NCI-H460 (cell line): ENCODE data around the gene ZNF492. TPM values are rescaled to one million over a fixed set of nuclear protein-coding genes. Genes with fewer than 3 reads are reported as not detected.
"Not testable (repeated sequence)": the region's sequence is repeated elsewhere in the genome, so short reads cannot be mapped to it uniquely, and the experiment has no call there.

Experiments used
- DNase-seq: peaks from one replicate; pipeline ENCODE4 v3.0.0-alpha.2; 2016; ENCODE audit warnings: low read depth; ENCODE audit errors: extremely low read depth
- polyA plus RNA-seq: library from polyadenylated mRNA; depleted of rRNA; stranded (reverse); fragments of >200 nt; gene quantifications from 2 replicates; pipeline ENCODE4 v1.2.3, GENCODE V29; 2014; cell fraction: nucleus; rRNA removed
- total RNA-seq: library from RNA; depleted of rRNA; stranded (reverse); fragments of >200 nt; shearing (Covaris generic); gene quantifications from 2 replicates; pipeline ENCODE4 v1.2.3, GENCODE V29; 2014; rRNA removed

Gene ZNF492
- total RNA-seq: not detected in 2 replicates
- polyA plus RNA-seq: not detected in 2 replicates

DNA sequence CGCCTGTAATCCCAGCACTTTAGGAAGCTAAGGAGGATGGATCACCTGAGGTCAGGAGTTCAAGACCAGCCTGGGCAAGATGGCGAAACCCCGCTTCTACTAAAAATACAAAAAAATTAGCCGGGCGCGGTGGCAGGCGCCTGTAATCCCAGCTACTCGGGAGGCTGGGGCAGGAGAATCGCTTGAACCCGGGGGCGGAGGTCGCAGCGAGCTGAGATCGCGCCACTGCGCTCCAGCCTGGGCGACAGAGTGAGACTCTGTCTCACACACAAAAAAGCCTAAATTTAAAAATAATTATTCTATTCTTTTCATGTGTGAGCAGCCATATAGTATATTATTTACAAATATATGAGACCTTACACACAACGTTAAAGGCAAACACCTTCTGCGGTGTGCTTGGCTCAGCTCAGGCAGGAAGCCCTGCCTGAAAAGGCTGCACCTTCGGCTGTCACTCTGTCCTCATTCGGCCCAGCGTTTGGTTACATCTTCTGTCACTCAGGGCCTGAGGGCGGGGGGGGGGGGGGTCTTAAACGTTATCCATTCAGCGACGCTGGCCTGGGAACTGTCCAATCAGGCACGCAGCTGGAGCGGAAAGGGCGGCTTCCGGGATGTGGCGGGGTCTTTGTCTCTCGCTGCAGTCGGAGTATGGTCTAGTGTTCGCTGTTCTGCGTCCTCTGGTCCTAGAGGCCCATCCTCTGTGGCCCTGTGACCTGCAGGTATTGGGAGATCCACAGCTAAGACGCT is at the start of gene ZNF492:
Gene ZNF492 (plus strand): TSS at position 619 of the 744 bp plus-strand sequence. CDS start 19,076 bp downstream, outside the sequence.
- not testable (repeated sequence) for DNase-seq

DNA sequence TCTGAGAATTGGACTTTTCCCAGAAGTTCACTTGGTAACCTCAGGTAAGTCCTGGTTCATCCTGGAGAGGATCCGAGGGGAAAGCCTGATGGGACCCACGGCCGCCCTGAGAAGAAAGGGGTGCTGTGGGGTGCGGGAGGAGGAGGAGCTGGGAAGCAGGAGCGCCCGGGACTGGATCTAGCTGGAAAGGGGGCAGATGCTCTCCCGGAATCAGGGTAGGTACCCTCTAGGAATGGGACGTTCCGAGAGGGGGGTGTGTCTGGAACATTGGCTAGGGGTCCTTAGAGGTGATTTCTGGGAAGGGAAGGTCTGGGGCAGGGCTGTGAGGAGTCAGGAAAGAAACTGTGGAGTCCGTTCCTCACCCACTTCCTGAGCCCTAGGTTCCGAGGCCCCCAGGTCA is 38.7 kb upstream of the ZNF492 start:
- DNase-seq: no peak

DNA sequence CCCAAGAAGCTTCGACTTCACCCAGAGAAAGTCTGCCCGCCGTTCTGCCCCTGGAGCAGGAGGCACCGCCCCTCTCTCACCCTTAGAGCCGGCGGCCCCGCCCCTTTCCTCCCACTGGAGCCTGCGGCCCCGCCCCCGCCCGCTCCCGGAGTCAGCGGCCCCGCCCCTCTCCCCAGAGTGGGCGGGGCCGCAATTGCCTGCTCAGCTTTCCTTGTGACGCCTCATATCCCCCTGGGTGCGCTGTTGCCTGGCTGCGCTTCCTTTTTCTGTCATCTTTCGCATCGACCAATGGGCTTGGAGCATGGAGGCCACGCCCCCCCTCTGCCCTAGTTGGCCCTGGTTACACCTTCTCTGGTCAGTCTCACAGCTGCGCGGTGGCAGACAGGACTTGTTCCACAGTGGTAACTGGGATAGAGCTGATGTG is 38.2 kb upstream of the ZNF492 start:
- no peak for DNase-seq

DNA sequence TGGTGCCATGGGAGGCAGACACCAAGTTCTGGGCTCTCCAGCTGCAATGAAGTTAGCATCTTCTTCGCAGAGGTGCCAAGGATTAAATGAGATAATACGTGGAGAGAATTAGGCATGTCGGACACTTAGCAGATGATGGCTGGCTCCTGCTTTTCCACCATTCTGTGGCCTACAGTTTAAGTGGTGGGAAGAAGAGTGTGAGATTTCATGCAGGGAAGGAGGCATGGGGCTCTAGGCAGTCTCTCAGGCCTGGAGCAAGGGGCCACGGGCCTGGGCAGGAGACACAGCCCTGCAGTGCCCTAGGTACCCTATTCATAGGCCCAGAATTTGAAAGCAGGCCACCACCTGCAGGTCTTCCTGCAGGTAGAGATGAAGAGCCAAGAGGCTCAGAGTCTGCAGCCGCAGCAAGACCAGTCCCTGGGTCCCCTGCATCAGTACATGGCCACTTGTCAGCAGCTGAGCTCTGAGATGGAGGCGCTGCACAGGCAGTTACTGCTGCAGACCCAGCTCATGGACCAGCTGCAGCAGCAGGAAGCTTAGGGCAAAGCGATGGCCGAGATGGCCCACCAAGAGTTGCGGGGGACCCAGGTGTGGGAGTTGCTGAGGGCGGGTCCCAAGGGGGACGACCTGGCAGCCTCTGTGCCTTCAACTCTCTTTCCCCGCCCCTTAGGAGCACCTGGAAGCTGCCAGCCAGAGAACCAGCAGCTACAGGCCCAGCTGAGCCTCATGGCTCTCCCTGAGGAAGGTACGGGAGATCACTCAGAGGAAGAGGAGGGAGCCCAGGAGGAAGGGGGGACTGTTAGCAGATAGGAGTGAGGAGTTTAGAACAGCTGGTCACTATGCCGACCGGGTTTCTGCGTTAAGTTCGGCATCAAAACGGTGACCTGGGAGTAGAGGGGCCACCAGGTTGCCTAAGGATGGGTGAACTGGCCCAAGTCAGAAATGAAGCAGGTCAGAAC is 33.2 kb upstream of the ZNF492 start:
- no peak for DNase-seq

DNA sequence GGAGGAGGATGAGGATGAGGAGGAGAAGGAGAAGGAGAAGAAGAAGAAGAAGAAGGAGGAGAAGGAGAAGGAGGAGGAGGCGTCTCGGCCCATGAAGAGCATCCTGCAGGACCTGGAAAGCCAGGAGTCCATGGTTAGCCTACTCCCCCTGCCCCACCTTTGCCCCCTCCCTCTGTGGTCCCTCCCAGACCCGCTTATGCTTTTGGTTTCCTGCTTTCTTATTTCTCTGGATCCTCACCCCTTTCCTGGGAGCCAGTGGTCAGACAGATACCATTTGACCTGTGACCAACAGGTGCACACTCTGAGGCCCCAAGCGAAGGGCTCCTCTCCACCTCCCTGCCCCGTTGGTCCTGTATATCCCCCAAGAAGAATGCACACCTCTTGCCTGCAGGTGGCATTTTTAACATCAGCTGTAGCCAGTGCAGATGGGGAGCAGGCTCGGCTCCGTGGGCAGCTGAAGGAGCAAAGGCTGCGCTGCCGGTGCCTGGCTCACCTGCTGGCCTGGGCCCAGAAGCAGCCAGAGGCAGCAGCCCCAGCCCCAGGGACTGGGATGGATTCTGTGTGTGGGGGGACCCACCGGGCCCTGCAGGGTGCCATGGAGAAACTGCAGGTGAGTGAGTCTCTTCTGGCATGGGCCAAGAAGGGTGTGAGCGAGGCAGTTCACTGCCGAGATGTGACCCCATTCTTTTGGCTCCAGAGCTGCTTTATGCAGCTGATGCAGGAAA is 32.1 kb upstream of the ZNF492 start:
- DNase-seq: no peak

DNA sequence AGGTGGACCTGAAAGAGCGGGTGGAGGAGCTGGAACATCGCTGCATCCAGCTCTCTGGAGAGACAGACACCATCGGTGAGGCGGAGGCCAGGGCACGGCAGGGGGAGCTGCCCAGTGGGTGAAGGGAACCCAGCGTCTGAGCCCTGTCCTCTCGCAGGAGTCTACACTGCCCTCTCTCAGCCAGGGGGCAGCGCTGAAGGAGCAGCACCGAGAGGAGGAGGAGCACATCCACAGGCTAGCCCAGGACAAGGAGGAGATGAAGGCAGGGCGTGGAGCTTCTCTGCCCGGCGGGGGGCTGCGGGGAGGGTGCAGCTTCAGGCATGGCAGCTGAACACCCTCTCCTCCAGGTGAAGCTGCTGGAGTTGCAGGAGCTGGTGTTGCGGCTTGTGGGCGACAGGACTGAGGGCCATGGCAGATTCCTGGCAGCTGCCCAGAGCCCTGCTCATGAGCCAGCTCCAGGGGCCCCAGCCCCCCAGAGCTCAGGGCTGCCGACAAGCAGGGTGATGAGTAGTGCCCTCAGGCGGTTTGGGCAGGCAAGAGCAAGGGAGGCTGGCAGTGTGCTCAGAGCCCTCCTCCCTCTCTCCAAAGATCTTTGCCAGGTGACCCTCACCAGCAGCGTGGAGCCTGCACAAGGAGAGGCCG is 31.4 kb upstream of the ZNF492 start:
- DNase-seq: no peak

DNA sequence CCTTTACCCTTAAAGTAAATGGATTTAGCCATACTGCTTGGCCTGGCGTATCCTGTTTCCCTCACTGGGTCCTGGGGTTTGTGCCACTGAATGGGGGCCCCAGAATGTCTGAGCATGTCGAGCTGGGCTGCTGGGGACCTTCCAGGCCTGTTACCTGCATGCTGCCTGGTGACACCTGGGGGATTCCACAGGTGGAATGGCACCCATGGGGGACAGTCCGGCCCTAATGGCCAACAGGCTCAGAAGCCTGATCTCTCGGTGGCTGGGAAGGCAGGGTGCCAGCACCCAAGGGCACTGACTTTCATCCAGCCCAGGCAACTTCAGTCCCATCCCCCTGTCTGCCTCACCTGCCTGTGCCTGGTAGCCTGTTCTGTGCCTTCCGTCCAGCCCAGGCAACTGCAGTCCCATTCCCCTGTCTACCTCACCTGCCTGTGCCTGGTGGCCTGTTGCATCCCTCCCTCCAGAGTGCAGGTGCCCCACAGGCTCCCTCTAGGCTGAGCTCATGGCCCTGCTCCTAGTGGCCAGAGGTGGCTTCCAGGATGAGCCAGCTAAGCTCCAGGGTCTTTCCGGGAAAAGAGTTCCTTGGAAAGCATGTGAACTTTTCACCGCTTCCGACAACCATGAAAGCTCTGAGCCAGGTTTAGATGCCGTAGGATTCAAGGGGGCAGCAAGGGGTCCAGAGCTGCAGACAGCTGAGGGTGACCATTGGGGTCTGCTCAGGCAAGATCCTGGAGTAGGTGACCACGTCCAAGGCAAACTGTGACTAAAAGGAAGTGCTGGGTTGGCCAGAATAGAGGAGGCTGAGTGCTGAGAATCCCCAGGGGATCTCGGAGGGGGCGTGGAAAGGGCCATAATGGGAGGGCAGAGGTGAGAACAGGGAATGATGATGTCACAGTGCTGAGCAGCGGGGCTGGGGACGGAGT is 30.3 kb upstream of the ZNF492 start:
- DNase-seq: no peak

DNA sequence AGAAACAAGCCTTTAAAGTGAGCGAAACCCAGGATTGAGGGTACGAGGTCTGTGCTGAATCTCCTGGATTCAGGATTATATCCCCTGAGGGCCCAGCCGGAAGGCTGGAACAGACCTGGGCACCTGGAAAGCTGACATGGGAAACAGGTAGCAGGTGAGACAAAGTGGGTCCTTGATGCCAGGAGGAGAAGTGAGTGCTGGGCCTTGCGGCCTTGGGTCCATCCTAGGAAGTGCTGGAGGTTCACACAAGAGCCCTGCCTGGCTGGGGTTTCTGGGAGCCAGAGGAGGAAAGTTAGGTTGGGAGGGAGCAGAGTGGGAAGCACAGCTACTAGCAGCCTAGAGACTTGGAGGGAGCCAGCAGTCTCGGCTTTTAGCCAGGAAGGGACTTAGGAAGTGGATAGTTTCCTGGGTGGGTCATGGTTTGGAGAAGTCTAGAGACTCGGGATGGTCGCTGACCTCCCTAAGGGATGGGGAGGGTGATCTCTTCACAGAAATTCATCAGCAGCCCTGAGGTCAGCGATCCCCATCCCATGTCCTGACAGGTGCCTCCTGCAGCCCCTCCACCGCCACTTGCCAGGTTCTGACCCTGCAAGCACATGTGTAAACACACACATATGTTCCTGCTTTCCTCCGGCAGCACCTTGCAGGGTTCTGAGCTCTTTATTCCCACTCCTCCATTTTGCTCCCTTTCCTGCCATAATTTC is 29.4 kb upstream of the ZNF492 start:
- DNase-seq: no peak

DNA sequence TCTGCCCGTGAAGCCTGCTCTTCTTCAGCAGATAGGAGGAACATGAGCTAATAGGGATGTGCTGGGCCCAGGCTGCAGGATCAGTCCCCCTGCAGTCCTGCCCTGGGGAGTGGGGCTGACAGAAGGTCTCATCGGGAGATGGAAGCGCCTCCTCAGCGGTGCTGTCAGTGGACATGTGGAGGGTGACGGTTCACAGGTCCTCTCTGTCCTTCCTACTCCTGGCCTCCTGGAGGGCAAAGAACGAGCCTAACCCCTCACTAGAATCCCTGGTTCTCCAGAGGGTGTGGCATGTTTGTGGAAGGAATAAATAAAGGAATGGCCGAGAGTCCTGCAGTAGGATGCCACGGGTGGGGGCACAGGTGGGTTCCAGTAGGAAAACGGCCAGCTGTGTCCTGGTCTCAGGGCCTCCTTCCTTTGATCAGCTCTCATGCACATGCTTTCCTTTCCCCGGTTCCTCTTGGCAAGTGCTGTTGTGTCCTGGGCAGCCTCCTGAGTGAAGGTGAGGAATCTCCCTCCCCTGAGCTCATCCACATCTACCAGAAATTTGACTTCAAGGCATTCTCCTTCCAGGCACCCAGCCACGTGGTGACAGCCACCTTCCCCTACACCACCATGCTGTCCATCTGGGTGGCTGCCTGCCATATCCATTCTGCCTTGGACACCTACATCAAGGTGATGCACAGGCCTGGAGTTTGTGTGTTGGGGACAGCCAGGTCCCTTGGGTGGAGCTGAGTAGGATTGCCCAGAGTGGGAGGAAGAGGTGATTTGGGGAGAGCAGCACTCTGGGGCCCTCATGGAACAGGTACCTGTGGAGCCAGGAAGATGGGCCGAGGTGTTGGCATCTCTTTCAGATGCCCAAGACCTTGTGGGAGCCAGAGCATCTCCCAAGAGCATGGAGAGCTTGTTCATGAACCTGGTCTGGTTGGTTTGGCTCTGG is 28.6 kb upstream of the ZNF492 start:
- no peak for DNase-seq

DNA sequence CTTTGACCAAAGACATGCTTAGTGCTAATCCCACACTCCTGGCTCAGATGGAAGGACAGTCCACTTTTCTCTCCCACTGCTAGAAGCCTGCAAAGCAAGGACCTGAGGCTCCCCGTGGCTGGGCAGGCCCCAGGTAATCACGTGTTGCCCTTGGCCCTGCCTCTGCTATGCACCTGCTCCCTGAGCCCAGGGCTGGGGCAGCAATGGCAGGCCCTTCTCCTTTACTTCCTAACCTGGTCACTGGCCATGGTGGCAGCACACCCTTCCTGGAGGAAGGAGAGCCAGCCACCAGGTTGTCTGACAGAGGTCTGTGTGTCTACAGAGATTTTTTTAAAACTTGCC is 27.9 kb upstream of the ZNF492 start:
- no peak for DNase-seq

DNA sequence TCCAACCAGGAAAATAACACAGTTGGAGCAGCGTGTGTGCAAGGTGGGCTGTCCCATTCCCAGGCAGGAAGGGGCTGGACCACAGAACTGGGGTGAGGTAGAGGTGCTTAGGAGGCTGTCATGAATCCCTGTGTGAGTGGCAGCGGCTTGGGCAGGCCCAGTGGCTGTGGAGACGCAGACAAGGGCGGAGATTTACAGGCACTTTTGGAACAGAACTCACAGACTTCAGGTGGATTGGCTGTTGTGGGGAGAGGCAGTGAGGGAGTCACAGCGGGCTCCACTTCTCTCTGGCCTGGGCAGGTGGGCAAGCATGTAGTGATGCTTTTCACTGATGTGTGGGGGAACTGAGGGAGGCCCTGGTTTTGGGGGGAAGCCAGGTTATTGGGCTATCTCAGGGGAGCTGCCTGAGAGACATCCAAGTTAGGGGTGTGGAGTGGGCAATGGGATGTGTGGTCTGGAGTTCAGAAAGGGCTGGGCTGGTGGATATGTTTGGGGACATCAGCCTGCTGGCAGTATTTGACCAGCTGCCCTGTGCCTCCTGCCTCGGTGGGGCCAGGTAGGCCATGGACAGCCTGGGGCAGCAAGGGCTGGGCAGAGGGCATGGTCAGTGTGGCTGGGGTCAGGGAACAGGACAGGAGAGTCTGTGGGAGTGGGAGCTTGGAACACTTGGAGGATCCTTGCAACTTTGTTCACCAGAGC is 27.0 kb upstream of the ZNF492 start:
- DNase-seq: no peak

DNA sequence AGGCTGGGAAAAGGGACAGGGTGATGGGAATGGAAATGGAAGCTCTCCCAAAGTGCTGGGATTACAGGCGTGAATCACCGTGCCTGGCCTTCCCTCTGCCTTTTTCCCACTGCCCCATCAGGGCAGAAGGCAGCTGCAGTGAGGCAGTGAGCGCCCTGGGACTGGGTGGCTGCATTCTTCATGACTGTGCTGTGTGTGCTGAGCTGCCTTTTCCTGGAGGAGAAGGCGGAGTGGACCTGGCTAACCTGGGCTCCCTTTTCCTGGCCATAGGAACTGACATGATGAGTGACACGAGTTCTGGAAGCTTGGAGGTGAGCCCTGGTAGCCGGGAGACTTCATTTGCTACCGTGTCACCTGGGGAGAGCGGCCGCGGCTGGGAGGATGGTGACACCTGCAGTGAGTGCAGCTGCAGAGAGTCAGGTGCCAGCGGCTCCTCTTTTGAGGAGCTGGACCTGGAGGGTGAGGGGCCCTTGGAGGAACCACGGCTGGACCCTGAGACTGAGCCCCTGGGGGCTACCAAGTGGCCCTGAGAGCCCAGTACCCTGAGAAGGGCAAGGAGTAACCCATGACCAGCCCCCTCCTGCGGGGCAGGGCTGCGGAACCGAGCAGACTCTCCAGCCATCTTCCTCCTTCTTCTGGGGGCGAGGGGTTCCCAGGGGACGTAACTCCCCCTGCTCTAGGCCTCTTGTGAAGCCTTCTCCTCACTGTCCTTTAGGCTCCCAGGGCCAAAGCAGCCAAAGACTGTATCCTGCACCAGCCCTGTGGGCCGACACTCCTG is 26.3 kb upstream of the ZNF492 start:
- no peak for DNase-seq

DNA sequence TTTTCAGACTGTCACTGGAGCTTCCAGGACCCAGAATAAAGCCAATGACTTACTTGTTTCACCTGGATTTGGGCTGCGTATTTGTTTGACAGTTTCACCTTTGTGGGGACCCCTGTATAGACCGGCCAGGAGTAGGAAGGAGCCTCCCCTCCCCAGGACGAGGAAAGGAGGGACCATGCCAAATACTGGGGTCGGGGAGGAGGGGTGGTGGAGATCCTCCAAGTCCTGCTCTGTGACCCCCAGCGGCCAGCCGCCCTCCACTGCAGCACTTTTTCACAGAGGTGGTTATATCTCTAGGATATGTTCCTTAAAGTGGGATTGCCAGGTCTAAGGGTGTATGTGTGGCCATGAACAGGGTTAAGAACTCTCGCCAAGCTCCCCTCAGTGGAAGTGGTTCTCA is 25.7 kb upstream of the ZNF492 start:
- DNase-seq: no peak

DNA sequence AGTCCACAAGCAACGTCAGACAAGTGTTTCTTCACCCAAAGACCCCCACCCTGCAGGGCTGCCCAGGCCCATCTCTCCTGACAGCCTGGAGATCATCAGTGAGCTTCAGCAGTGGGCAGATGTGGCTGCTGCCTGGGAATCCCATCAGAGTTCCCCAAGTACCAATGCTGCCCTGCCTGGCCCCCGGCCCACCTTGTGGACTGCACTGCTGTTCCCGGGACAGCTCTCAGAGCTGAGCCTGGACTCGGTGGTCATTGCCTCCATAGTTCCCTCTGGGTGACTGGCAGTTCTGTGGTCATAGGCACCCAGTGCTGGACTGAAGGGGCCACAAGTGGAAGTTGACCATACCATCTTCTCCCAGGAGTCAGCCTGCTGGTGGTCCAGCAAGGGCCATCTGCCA is 24.5 kb upstream of the ZNF492 start:
- DNase-seq: no peak

DNA sequence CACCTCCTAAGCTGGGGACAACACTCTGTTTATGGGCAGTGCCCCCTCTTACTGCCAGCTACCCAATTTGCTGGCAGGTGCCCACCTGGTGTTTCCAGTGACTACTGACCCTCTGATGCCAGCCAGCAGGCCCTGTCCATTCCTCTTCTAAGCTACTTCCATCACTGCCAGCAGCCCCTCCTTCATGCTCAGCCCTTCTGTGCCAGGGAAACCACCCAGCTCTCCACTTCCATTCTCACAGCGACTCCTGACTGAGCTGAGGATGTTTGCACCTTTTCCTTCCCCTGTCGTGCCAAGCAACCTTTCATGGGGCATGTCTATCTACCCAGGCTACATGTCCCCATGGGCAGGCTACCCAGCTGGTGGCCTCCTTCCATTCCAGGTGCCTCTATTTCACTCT is 24.0 kb upstream of the ZNF492 start:
- no peak for DNase-seq

DNA sequence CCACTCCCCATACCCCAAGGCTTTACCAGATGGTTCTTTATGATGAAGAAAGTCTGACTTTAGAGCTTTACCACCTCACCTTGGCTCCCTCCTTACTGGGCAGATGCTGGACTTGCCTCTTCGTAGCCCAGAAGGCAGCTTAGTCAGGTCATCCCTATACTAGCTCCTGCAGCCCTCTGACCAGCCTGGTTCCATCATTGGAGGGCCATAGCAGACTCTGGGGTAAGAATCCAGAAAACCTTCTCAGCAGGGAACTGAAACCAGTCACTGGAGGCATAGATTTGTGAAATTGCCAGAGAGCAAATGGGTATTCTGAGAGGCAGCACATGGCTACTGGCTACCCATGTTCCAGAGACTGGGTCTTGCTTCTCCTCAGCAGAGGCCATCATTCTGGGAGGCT is 21.8 kb upstream of the ZNF492 start:
- no peak for DNase-seq
